ENCODE results near the gene MAD1L1.

Gene MAD1L1

GRCh38 chr7:2253021-2253420, 20.3 kb upstream of the MAD1L1 start:
- no peaks in the 10 kb centered on the region for H3K36me3 ChIP-seq (ENCODE audit: low read length)
- no peaks in the 10 kb centered on the region for H3K27me3 ChIP-seq (ENCODE audit: low read length)
- no peaks in the 10 kb centered on the region for H3K9me2 ChIP-seq (replicated peaks; ENCODE audit: insufficient read depth, low read length)
- no peak overlapping the region for H3K4me3 ChIP-seq (ENCODE audit: insufficient read depth, low read length, poor library complexity, severe bottlenecking)
- H3K9ac ChIP-seq (ENCODE audit: low read length) = no peak overlapping the region
- no peak overlapping the region for H2AFZ ChIP-seq (ENCODE audit: low read depth, low read length, severe bottlenecking)
- no peak for TF ChIP-seq EZH2phosphoT487 (conservative IDR thresholded peaks at IDR 0.05; ENCODE audit: low read length)
- TF ChIP-seq CTCF (IDR thresholded peaks at IDR 0.05; ENCODE audit: insufficient read depth, low read length, poor library complexity, severe bottlenecking) = no peak
- H3K79me2 ChIP-seq (ENCODE audit: insufficient read depth, low read length) = no peaks in the 10 kb centered on the region
- no peak overlapping the region for H3K4me2 ChIP-seq (ENCODE audit: low read depth, low read length, poor library complexity, severe bottlenecking)
- H3K9me3 ChIP-seq (ENCODE audit: insufficient read depth, low read length) = no peaks in the 10 kb centered on the region
- H3F3A ChIP-seq (ENCODE audit: insufficient read depth) = no peaks in the 10 kb centered on the region
- no peaks in the 10 kb centered on the region for H4K20me1 ChIP-seq (ENCODE audit: low read depth, low read length)
- no peak overlapping the region for H3K27ac ChIP-seq (ENCODE audit: low read depth, low read length)

GRCh38 chr7:2251841-2252771, 19.4 kb upstream of the MAD1L1 start:
- H3K9me2 ChIP-seq (replicated peaks; ENCODE audit: insufficient read depth, low read length) = no peaks in the 10 kb centered on the region
- TF ChIP-seq EZH2phosphoT487 (conservative IDR thresholded peaks at IDR 0.05; ENCODE audit: low read length) = no peak
- TF ChIP-seq CTCF (IDR thresholded peaks at IDR 0.05; ENCODE audit: insufficient read depth, low read length, poor library complexity, severe bottlenecking) = no peak
- H3K4me3 ChIP-seq (ENCODE audit: insufficient read depth, low read length, poor library complexity, severe bottlenecking) = no peak overlapping the region
- H3K9me3 ChIP-seq (ENCODE audit: insufficient read depth, low read length) = no peaks in the 10 kb centered on the region
- H4K20me1 ChIP-seq (ENCODE audit: low read depth, low read length) = no peaks in the 10 kb centered on the region
- no peak overlapping the region for H3K27ac ChIP-seq (ENCODE audit: low read depth, low read length)
- H3K4me2 ChIP-seq (ENCODE audit: low read depth, low read length, poor library complexity, severe bottlenecking) = no peak overlapping the region
- no peaks in the 10 kb centered on the region for H3K79me2 ChIP-seq (ENCODE audit: insufficient read depth, low read length)
- H3K9ac ChIP-seq (ENCODE audit: low read length) = no peak overlapping the region
- no peaks in the 10 kb centered on the region for H3K27me3 ChIP-seq (ENCODE audit: low read length)
- H3F3A ChIP-seq (ENCODE audit: insufficient read depth) = no peaks in the 10 kb centered on the region
- no peaks in the 10 kb centered on the region for H3K36me3 ChIP-seq (ENCODE audit: low read length)
- no peak overlapping the region for H2AFZ ChIP-seq (ENCODE audit: low read depth, low read length, severe bottlenecking)

GRCh38 chr7:2251381-2251780, 18.6 kb upstream of the MAD1L1 start:
- no peak overlapping the region for H3K27ac ChIP-seq (ENCODE audit: low read depth, low read length)
- H3K27me3 ChIP-seq (ENCODE audit: low read length) = no peaks in the 10 kb centered on the region
- no peak overlapping the region for H2AFZ ChIP-seq (ENCODE audit: low read depth, low read length, severe bottlenecking)
- H4K20me1 ChIP-seq (ENCODE audit: low read depth, low read length) = no peaks in the 10 kb centered on the region
- H3K9me2 ChIP-seq (replicated peaks; ENCODE audit: insufficient read depth, low read length) = no peaks in the 10 kb centered on the region
- H3K4me2 ChIP-seq (ENCODE audit: low read depth, low read length, poor library complexity, severe bottlenecking) = no peak overlapping the region
- H3K4me3 ChIP-seq (ENCODE audit: insufficient read depth, low read length, poor library complexity, severe bottlenecking) = no peak overlapping the region
- no peak for TF ChIP-seq EZH2phosphoT487 (conservative IDR thresholded peaks at IDR 0.05; ENCODE audit: low read length)
- no peak for TF ChIP-seq CTCF (IDR thresholded peaks at IDR 0.05; ENCODE audit: insufficient read depth, low read length, poor library complexity, severe bottlenecking)
- H3F3A ChIP-seq (ENCODE audit: insufficient read depth) = no peaks in the 10 kb centered on the region
- no peaks in the 10 kb centered on the region for H3K9me3 ChIP-seq (ENCODE audit: insufficient read depth, low read length)
- H3K36me3 ChIP-seq (ENCODE audit: low read length) = no peaks in the 10 kb centered on the region
- H3K79me2 ChIP-seq (ENCODE audit: insufficient read depth, low read length) = no peaks in the 10 kb centered on the region
- H3K9ac ChIP-seq (ENCODE audit: low read length) = no peak overlapping the region
